ENCODE results near the gene RWDD1.

The RWDD1 gene

DNA sequence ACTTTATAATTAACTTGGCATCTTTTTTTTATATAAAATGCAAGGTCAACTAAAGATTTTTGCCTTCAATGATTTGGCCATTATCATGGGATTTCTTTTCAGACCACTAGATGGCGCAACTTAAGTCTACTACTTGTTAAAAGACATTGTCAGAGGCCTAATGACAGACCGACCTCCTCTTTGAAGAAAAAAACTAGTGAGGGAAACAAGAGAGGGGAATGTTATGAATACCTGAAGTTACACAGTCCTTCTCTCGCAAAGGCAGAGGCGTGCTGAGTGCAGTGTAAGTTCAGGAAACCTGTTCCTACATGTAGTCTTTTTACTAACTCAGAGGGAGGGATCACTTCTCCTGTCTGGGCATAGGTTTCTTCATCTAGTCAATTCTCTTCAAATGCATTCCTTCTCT is 35.1 kb upstream of the RWDD1 start:
- POLR2A ChIA-PET = no interaction called here
- CTCF ChIA-PET = no interaction called here
- DNase-seq (ENCODE audit: extremely low spot score) = peak; percentile 55
- no peak for TF ChIP-seq FOXK2 (IDR thresholded peaks at IDR 0.05)
- TF ChIP-seq, protein P1, sequence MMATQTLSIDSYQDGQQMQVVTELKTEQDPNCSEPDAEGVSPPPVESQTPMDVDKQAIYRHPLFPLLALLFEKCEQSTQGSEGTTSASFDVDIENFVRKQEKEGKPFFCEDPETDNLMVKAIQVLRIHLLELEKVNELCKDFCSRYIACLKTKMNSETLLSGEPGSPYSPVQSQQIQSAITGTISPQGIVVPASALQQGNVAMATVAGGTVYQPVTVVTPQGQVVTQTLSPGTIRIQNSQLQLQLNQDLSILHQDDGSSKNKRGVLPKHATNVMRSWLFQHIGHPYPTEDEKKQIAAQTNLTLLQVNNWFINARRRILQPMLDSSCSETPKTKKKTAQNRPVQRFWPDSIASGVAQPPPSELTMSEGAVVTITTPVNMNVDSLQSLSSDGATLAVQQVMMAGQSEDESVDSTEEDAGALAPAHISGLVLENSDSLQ (IDR thresholded peaks at IDR 0.05) = peak; percentile 43; the same call in 1 of the 2 replicates

DNA sequence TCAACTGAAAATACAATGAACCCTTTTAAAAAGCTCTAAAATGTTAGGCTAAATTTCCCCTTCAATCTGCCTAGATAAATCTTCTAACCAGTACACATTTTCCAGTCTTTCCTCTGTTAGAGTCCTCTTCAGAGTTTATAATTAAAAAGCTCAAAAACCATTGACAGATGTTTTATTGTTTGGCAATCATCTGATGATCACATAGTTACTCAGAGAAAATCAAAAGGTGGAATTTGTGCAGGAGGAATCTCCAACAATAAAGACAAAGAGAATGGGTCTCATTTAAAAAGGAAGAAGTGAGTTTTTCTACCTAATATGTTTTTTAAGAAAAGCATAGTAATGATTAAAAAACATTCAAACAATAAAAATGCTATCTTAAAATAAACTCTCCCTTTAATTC is 28.9 kb upstream of the RWDD1 start:
- no peak for DNase-seq (ENCODE audit: extremely low spot score)
- POLR2A ChIA-PET = no interaction called here
- TF ChIP-seq CTBP1 (IDR thresholded peaks at IDR 0.05; ENCODE audit: borderline replicate concordance) = no peak
- TF ChIP-seq FOXK2 (IDR thresholded peaks at IDR 0.05) = no peak
- TF ChIP-seq TARDBP (IDR thresholded peaks at IDR 0.05) = no peak
- no peak for TF ChIP-seq ZNF384 (IDR thresholded peaks at IDR 0.05)
- TF ChIP-seq SUZ12 (IDR thresholded peaks at IDR 0.05) = no peak
- TF ChIP-seq, protein P1 (IDR thresholded peaks at IDR 0.05) = no peak
- no peak for TF ChIP-seq HDGF (IDR thresholded peaks at IDR 0.05; ENCODE audit: borderline replicate concordance)
- TF ChIP-seq FOXA1 (IDR thresholded peaks at IDR 0.05) = no peak
- TF ChIP-seq ARNT (IDR thresholded peaks at IDR 0.05) = no peak
- TF ChIP-seq LEF1 (IDR thresholded peaks at IDR 0.05; ENCODE audit: borderline replicate concordance) = no peak
- no peak for TF ChIP-seq ELF4 (IDR thresholded peaks at IDR 0.05)
- TF ChIP-seq BHLHE40 (IDR thresholded peaks at IDR 0.05; ENCODE audit: borderline replicate concordance) = no peak
- TF ChIP-seq NFRKB (IDR thresholded peaks at IDR 0.05) = no peak
- no peak for TF ChIP-seq SP1 (IDR thresholded peaks at IDR 0.05)
- CTCF ChIA-PET = interaction anchor here (1.1 to 1.2 kb wide), 2 partner anchors 9 to 18 kb away, joined by 3 to 4 read pairs; no protein-coding TSS in a partner anchor

DNA sequence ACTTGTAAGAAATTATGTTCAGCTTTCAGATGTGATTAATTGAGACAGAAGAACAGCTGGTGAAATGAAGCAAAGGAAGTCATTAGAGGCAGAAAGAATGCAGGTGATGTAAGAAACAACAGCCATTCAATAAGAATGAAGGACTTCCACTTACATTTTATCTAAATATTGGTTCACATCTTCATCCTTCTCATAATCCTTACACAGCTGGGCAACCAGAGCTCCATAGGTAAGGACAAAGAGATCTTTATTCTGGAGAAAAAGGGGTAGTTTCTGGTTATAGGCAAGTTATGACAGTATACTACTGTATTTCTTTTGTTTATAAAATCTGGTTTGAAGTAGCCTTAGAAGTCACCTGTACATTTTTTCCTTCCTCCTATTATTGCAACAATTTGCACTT is 28.2 kb upstream of the RWDD1 start:
- POLR2A ChIA-PET = interaction anchor here (1.0 kb wide), 1 partner anchor 28 kb away, joined by 3 read pairs; the partner anchor contains the start of gene RWDD1
- CTCF ChIA-PET = interaction anchor here (1.2 kb wide), 1 partner anchor 10 kb away, joined by 4 read pairs; no protein-coding TSS in a partner anchor
- no peak for DNase-seq (ENCODE audit: extremely low spot score)
- TF ChIP-seq LEF1 (IDR thresholded peaks at IDR 0.05; ENCODE audit: borderline replicate concordance) (no peak), FOXM1 (IDR thresholded peaks at IDR 0.05; ENCODE audit: borderline replicate concordance) (no peak), NFRKB (IDR thresholded peaks at IDR 0.05) (no peak), SP1 (IDR thresholded peaks at IDR 0.05) (no peak), SUZ12 (IDR thresholded peaks at IDR 0.05) (no peak), HDGF (IDR thresholded peaks at IDR 0.05; ENCODE audit: borderline replicate concordance) (no peak), CTBP1 (IDR thresholded peaks at IDR 0.05; ENCODE audit: borderline replicate concordance) (no peak), ELF4 (IDR thresholded peaks at IDR 0.05) (no peak), BHLHE40 (IDR thresholded peaks at IDR 0.05; ENCODE audit: borderline replicate concordance) (no peak), ZNF384 (IDR thresholded peaks at IDR 0.05) (no peak), L3MBTL2 (conservative IDR thresholded peaks at IDR 0.05) (no peak), TARDBP (IDR thresholded peaks at IDR 0.05) (no peak), FOXK2 (IDR thresholded peaks at IDR 0.05) (no peak), FOXA1 (IDR thresholded peaks at IDR 0.05) (no peak), ARNT (IDR thresholded peaks at IDR 0.05) (no peak)
- TF ChIP-seq, protein P1 (IDR thresholded peaks at IDR 0.05) = no peak

DNA sequence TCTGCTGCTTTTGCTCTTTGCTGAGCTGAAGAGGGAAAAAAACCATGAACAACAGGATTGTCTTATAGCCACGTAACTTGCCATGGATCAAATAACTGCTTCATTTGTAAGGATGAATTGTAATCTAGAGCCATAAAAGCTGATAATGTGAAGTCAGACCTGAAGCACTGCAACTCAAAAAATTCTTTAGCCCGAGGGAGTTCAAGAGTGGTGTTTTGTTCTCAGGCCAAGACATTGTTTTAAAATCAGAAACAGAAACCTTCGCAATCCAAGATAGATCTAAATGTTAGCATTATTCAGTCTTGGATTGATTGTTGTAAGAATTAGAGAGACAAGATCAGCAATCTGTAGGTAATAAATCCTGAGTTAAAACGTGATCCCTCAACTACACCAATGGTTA is 25.7 kb upstream of the RWDD1 start, which contains the start of gene TRAPPC3L:
Gene TRAPPC3L (minus strand): TSS at position 34 of the 400 bp plus-strand sequence. CDS start 170 bp downstream, outside the sequence.
- ChIA-PET POLR2A (interaction anchor here (1.0 kb wide), 1 partner anchor 25 kb away, joined by 3 read pairs; no protein-coding TSS in a partner anchor), CTCF (no interaction called here)
- no peak for TF ChIP-seq SUZ12 (IDR thresholded peaks at IDR 0.05)
- TF ChIP-seq CTBP1 (IDR thresholded peaks at IDR 0.05; ENCODE audit: borderline replicate concordance) = no peak
- TF ChIP-seq ARNT (IDR thresholded peaks at IDR 0.05) = no peak
- TF ChIP-seq SP1 (IDR thresholded peaks at IDR 0.05) = no peak
- TF ChIP-seq FOXK2 (IDR thresholded peaks at IDR 0.05) = no peak
- no peak for TF ChIP-seq ZNF384 (IDR thresholded peaks at IDR 0.05)
- TF ChIP-seq FOXM1 (IDR thresholded peaks at IDR 0.05; ENCODE audit: borderline replicate concordance) = no peak
- TF ChIP-seq ELF4 (IDR thresholded peaks at IDR 0.05) = no peak
- DNase-seq (ENCODE audit: extremely low spot score) = no peak

DNA sequence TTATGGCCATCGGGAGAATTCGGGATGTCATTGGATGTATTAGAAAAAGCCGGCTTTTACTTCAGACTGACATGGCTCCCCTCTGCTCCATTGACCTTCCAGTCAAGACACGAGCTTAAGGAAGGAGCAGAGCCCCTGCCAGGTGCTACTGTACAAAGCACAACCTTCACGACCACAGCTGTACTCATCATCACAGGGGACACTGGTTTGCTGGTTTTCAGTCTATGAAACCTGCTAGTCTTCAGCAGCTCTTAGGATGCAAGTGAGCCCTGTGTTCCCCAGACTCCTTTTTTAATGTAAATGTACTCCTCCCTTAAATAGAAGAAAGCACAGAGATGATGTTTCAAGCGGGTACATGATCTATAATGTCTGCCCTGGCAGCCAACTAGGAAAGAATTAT is 23.9 kb upstream of the RWDD1 start:
- TF ChIP-seq L3MBTL2 (conservative IDR thresholded peaks at IDR 0.05) (no peak), ELF4 (IDR thresholded peaks at IDR 0.05) (no peak), BHLHE40 (IDR thresholded peaks at IDR 0.05; ENCODE audit: borderline replicate concordance) (no peak), SUZ12 (IDR thresholded peaks at IDR 0.05) (no peak), FOXA1 (IDR thresholded peaks at IDR 0.05) (no peak), TARDBP (IDR thresholded peaks at IDR 0.05) (no peak), FOXM1 (IDR thresholded peaks at IDR 0.05; ENCODE audit: borderline replicate concordance) (no peak), LEF1 (IDR thresholded peaks at IDR 0.05; ENCODE audit: borderline replicate concordance) (no peak), HDGF (IDR thresholded peaks at IDR 0.05; ENCODE audit: borderline replicate concordance) (no peak), ZNF384 (IDR thresholded peaks at IDR 0.05) (no peak), FOXK2 (IDR thresholded peaks at IDR 0.05) (no peak), NFRKB (IDR thresholded peaks at IDR 0.05) (no peak), CTBP1 (IDR thresholded peaks at IDR 0.05; ENCODE audit: borderline replicate concordance) (no peak), SP1 (IDR thresholded peaks at IDR 0.05) (no peak), ARNT (IDR thresholded peaks at IDR 0.05) (no peak)
- POLR2A ChIA-PET = no interaction called here
- CTCF ChIA-PET = no interaction called here
- DNase-seq (ENCODE audit: extremely low spot score) = no peak

DNA sequence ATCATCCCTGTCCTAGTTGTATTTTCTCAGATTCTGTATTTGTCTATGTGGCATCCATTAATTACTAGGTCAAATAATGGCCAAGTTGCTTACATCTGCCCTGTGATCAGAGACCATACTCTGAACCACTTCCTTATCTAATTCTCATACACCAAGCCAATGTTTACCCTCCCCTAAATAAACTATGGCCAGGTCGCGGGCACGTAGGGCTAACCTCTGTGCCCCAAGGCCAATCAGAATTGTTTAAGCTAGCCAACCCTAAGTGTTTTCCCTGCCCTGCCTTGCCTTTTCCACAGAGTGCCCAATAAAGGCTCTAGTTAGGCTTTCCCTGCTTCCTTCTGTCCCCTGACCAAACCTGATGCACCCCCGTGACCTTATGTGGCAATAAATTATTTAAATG is 20.5 kb upstream of the RWDD1 start:
- POLR2A ChIA-PET = no interaction called here
- TF ChIP-seq TARDBP (IDR thresholded peaks at IDR 0.05) (no peak), L3MBTL2 (conservative IDR thresholded peaks at IDR 0.05) (no peak), FOXK2 (IDR thresholded peaks at IDR 0.05) (no peak), BHLHE40 (IDR thresholded peaks at IDR 0.05; ENCODE audit: borderline replicate concordance) (no peak), HDGF (IDR thresholded peaks at IDR 0.05; ENCODE audit: borderline replicate concordance) (no peak), FOXA1 (IDR thresholded peaks at IDR 0.05) (no peak), ZNF384 (IDR thresholded peaks at IDR 0.05) (no peak), NFRKB (IDR thresholded peaks at IDR 0.05) (no peak), SUZ12 (IDR thresholded peaks at IDR 0.05) (no peak), CTBP1 (IDR thresholded peaks at IDR 0.05; ENCODE audit: borderline replicate concordance) (no peak), ELF4 (IDR thresholded peaks at IDR 0.05) (no peak), SP1 (IDR thresholded peaks at IDR 0.05) (no peak), LEF1 (IDR thresholded peaks at IDR 0.05; ENCODE audit: borderline replicate concordance) (no peak), ARNT (IDR thresholded peaks at IDR 0.05) (no peak)
- TF ChIP-seq, protein P1 (IDR thresholded peaks at IDR 0.05) = no peak
- DNase-seq (ENCODE audit: extremely low spot score) = no peak
- CTCF ChIA-PET = no interaction called here

Data from HEK293T (cell line).